ENCODE results near the gene RP2. TPM values are rescaled to one million over a fixed set of nuclear protein-coding genes. Genes with fewer than 3 reads are reported as not detected.

The RP2 gene
- total RNA-seq, 1 experiment from 2014 or later = 5.1 TPM

DNA sequence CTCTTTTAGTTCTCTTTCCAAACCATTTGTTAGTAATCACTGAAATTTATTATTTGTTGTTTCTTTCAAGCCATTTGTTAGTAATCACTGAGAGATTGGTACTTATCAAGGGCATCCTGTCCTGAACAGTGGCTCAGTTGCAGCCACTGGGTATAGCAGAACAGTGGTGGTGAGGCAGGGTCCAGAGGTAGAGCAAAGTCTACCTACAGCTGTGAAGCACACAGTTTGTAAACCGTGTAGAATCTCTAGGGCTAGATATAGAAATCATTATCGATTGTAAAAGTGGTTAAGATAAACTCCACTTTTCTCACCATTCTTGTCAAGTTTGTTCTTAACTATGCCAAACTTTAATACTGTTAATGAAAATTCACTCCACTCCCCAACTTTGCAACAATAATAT is 79.4 kb downstream of the RP2 start:
- no peak overlapping the region for H2BK12ac ChIP-seq (ENCODE audit: insufficient read length, low read depth, low read length)
- H2BK20ac ChIP-seq (ENCODE audit: low read depth, low read length, poor library complexity, severe bottlenecking) = no peak overlapping the region
- Mint-ChIP-seq H3K27me3 (ENCODE audit: low read depth) (peaks cover 2% of the 10 kb centered on the region; the same call in 1 of the 2 replicates), H3K4me3 (no peak overlapping the region), H3K4me1 (peaks cover 9 to 21% of the 10 kb centered on the region in 2 experiments), H3K27ac (no peak overlapping the region), H3K9me3 (peaks cover 75 to 76% of the 10 kb centered on the region in 2 experiments), H3K36me3 (ENCODE audit: insufficient read depth in 1 of 3, low read depth in 3 of 3) (peaks cover 22 to 24% (median 22%) of the 10 kb centered on the region in 3 experiments)
- no peak overlapping the region for H3K27ac ChIP-seq (ENCODE audit: insufficient read length, low read depth, low read length)
- H3K9me3 ChIP-seq (ENCODE audit: control insufficient read depth, low read depth, low read length) = peaks cover 28% of the 10 kb centered on the region
- no peak overlapping the region for H3K9ac ChIP-seq (ENCODE audit: extremely low read depth, insufficient read length, low read length)
- no peak overlapping the region for H2BK120ac ChIP-seq (ENCODE audit: low read depth, low read length, poor library complexity, severe bottlenecking)
- H4K91ac ChIP-seq (ENCODE audit: insufficient read length, low read depth, low read length) = no peak overlapping the region
- no peak overlapping the region for H3T11ph ChIP-seq (ENCODE audit: low read length)
- no peak overlapping the region for H3K4me2 ChIP-seq (ENCODE audit: insufficient read depth, insufficient read length, low read length)
- no CpG with 5 or more reads among the region's 2 CpGs for WGBS (ENCODE audit: extremely low coverage, insufficient read length, low lambda C conversion rate)
- H3K4me1 ChIP-seq (ENCODE audit: insufficient read depth, low read length) = peaks cover 2% of the 10 kb centered on the region; the same call in 1 of the 2 replicates
- H3K18ac ChIP-seq (ENCODE audit: insufficient read length, low read depth, low read length) = no peak overlapping the region
- H2AK5ac ChIP-seq (ENCODE audit: insufficient read length, low read length) = no peak overlapping the region
- no peaks in the 10 kb centered on the region for H4K20me1 ChIP-seq (ENCODE audit: control insufficient read depth, insufficient read depth, insufficient read length)
- no peak overlapping the region for H3K56ac ChIP-seq (ENCODE audit: insufficient read length, low read depth, low read length)
- no peak overlapping the region for H3K14ac ChIP-seq (ENCODE audit: insufficient read depth, low read length)
- H2BK5ac ChIP-seq (ENCODE audit: insufficient read length, low read length) = no peak overlapping the region
- H4K5ac ChIP-seq (ENCODE audit: insufficient read length, low read depth, low read length) = no peak overlapping the region
- no peak overlapping the region for H4K8ac ChIP-seq (replicated peaks; ENCODE audit: insufficient read length, low read depth, low read length)
- no peak overlapping the region for H3K4ac ChIP-seq (ENCODE audit: low read depth, low read length)
- no peak overlapping the region for H2BK15ac ChIP-seq (ENCODE audit: low read depth, low read length)
- peaks cover 6% of the 10 kb centered on the region for H3K79me1 ChIP-seq (ENCODE audit: insufficient read depth, low read depth, low read length, poor library complexity, severe bottlenecking)
- TF ChIP-seq, protein P1, sequence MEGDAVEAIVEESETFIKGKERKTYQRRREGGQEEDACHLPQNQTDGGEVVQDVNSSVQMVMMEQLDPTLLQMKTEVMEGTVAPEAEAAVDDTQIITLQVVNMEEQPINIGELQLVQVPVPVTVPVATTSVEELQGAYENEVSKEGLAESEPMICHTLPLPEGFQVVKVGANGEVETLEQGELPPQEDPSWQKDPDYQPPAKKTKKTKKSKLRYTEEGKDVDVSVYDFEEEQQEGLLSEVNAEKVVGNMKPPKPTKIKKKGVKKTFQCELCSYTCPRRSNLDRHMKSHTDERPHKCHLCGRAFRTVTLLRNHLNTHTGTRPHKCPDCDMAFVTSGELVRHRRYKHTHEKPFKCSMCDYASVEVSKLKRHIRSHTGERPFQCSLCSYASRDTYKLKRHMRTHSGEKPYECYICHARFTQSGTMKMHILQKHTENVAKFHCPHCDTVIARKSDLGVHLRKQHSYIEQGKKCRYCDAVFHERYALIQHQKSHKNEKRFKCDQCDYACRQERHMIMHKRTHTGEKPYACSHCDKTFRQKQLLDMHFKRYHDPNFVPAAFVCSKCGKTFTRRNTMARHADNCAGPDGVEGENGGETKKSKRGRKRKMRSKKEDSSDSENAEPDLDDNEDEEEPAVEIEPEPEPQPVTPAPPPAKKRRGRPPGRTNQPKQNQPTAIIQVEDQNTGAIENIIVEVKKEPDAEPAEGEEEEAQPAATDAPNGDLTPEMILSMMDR (conservative IDR thresholded peaks at IDR 0.05) = no peak
- peaks cover 9% of the 10 kb centered on the region; the same call in 1 of the 2 replicates for H3K79me2 ChIP-seq (ENCODE audit: insufficient read depth, low read length)
- no peaks in the 10 kb centered on the region for H3K27me3 ChIP-seq (ENCODE audit: insufficient read depth, low read length)
- no peak overlapping the region for H2AFZ ChIP-seq (ENCODE audit: low read length)
- peaks cover 8% of the 10 kb centered on the region for H3K23me2 ChIP-seq (ENCODE audit: insufficient read length, low read depth, low read length, poor library complexity, severe bottlenecking)
- H3K23ac ChIP-seq (ENCODE audit: insufficient read length, low read depth, low read length) = no peak overlapping the region
- no peak for DNase-seq

All from H9 (cell line).